SK-N-SH treated with all-trans-retinoic acid at 6 μM for 48 hours (cell line): Measurements from ENCODE around the gene HOXB1.

ENCODE experiments used
- ATAC-seq: fragments of 200-7000 bp; cut with Tn5 transposase; 3 replicates; pipeline ENCODE4 v1.9.1; 2020; ENCODE audit warnings: mild to moderate bottlenecking, moderate library complexity
- ARNTL ChIP-seq: fragments of 450-650 bp; formaldehyde crosslinking; IDR thresholded peaks from 2 replicates; pipeline ENCODE4 v1.5.0; 2020; ENCODE audit warnings: low read depth, mild to moderate bottlenecking, moderate library complexity, borderline replicate concordance
- BACH2 ChIP-seq: fragments of 250-450 bp; sonication (Bioruptor Pico); IDR thresholded peaks from 2 replicates; pipeline ENCODE4 v1.9.0; 2021; ENCODE audit warnings: mild to moderate bottlenecking, borderline replicate concordance
- CREB5 ChIP-seq: fragments of 250-450 bp; sonication (Bioruptor Pico); IDR thresholded peaks from 2 replicates; pipeline ENCODE4 v1.5.1; 2020; ENCODE audit warnings: low read depth, mild to moderate bottlenecking, moderate library complexity
- CSDC2 ChIP-seq: fragments of 250-450 bp; sonication (Bioruptor Pico); IDR thresholded peaks from 2 replicates; pipeline ENCODE4 v1.5.0; 2020; ENCODE audit warnings: mild to moderate bottlenecking, moderate library complexity
- CSRNP3 ChIP-seq: fragments of 250-450 bp; sonication (Bioruptor Pico); IDR thresholded peaks from 2 replicates; pipeline ENCODE4 v1.5.1; 2021; ENCODE audit warnings: mild to moderate bottlenecking, moderate library complexity
- ESRRG ChIP-seq: fragments of 250-450 bp; sonication (Bioruptor Pico); IDR thresholded peaks from 2 replicates; pipeline ENCODE4 v1.6.1; 2021; ENCODE audit warnings: mild to moderate bottlenecking
- GLIS3 ChIP-seq: fragments of 250-450 bp; sonication (Bioruptor Pico); IDR thresholded peaks from 2 replicates; pipeline ENCODE4 v1.5.0; 2020; ENCODE audit warnings: mild to moderate bottlenecking, moderate library complexity
- ISL1 ChIP-seq: fragments of 250-450 bp; sonication (Bioruptor Pico); IDR thresholded peaks from 2 replicates; pipeline ENCODE4 v2.1.2; 2022; ENCODE audit warnings: mild to moderate bottlenecking, moderate library complexity
- OSR1 ChIP-seq: fragments of 250-450 bp; sonication (Bioruptor Pico); IDR thresholded peaks from 2 replicates; pipeline ENCODE4 v1.8.0; 2022; ENCODE audit warnings: moderate library complexity, mild to moderate bottlenecking, inconsistent platforms
- PATZ1 ChIP-seq: fragments of 250-450 bp; sonication (Bioruptor Pico); IDR thresholded peaks from 2 replicates; pipeline ENCODE4 v1.8.0; 2020; ENCODE audit warnings: mild to moderate bottlenecking, moderate library complexity, borderline replicate concordance
- POU6F1 ChIP-seq: fragments of 250-450 bp; sonication (Bioruptor Pico); IDR thresholded peaks from 2 replicates; pipeline ENCODE4 v1.8.0; 2021; ENCODE audit warnings: low read depth, mild to moderate bottlenecking, moderate library complexity, borderline replicate concordance
- PPARA ChIP-seq: fragments of 250-450 bp; sonication (Bioruptor Pico); IDR thresholded peaks from 2 replicates; pipeline ENCODE4 v1.5.0; 2020; ENCODE audit warnings: mild to moderate bottlenecking, borderline replicate concordance
- RARB ChIP-seq: fragments of 250-450 bp; sonication (Bioruptor Pico); IDR thresholded peaks from 2 replicates; pipeline ENCODE4 v1.8.0; 2021; ENCODE audit warnings: mild to moderate bottlenecking, moderate library complexity
- SNAI2 ChIP-seq: fragments of 250-450 bp; sonication (Bioruptor Pico); IDR thresholded peaks from 2 replicates; pipeline ENCODE4 v1.5.0; 2020; ENCODE audit warnings: mild to moderate bottlenecking, moderate library complexity
- TCF4 ChIP-seq: fragments of 250-450 bp; sonication (Bioruptor Pico); IDR thresholded peaks from 2 replicates; pipeline ENCODE4 v1.8.0; 2021; ENCODE audit warnings: mild to moderate bottlenecking, moderate library complexity, borderline replicate concordance
- TOX ChIP-seq: fragments of 250-450 bp; sonication (Bioruptor Pico); IDR thresholded peaks from 2 replicates; pipeline ENCODE4 v1.8.0; 2021; ENCODE audit warnings: mild to moderate bottlenecking, moderate library complexity, borderline replicate concordance
- TSHZ2 ChIP-seq: fragments of 250-450 bp; sonication (Bioruptor Pico); IDR thresholded peaks from 2 replicates; pipeline ENCODE4 v1.5.0; 2020; ENCODE audit warnings: mild to moderate bottlenecking, moderate library complexity
- ZFP3 ChIP-seq: fragments of 250-450 bp; sonication (Bioruptor Pico); IDR thresholded peaks from 2 replicates; pipeline ENCODE4 v1.5.0; 2020; ENCODE audit warnings: mild to moderate bottlenecking, moderate library complexity
- ZFP30 ChIP-seq: fragments of 450-650 bp; formaldehyde crosslinking; IDR thresholded peaks from 2 replicates; pipeline ENCODE4 v1.5.0; 2022; ENCODE audit warnings: mild to moderate bottlenecking, moderate library complexity
- ZNF565 ChIP-seq: fragments of 450-650 bp; formaldehyde crosslinking; conservative IDR thresholded peaks from 2 replicates; pipeline ENCODE4 v1.5.0; 2020; ENCODE audit warnings: low read depth, mild to moderate bottlenecking, moderate library complexity
- ZNF70 ChIP-seq: fragments of 450-650 bp; formaldehyde crosslinking; IDR thresholded peaks from 2 replicates; pipeline ENCODE4 v1.5.0; 2020; ENCODE audit warnings: mild to moderate bottlenecking, moderate library complexity
- ZNF8 ChIP-seq: fragments of 450-650 bp; formaldehyde crosslinking; IDR thresholded peaks from 2 replicates; pipeline ENCODE4 v1.5.0; 2020; ENCODE audit warnings: mild to moderate bottlenecking, moderate library complexity

The HOXB1 gene

GRCh38 chr17:48522031-48522653, 8.7 kb downstream of the HOXB1 start (continued):
- TF ChIP-seq TSHZ2 (no peak), CSDC2 (no peak)
- TF ChIP-seq, all 23 proteins: peak for 0

GRCh38 chr17:48520631-48521079, 10.2 kb downstream of the HOXB1 start:
- no peak for ATAC-seq
- TF ChIP-seq ESRRG (CRISPR knock-in tag), result no peak
- TF ChIP-seq ZFP30, result no peak
- no peak for TF ChIP-seq GLIS3
- no peak for TF ChIP-seq TCF4 (CRISPR knock-in tag)
- TF ChIP-seq ISL1, result no peak
- TF ChIP-seq OSR1, result no peak
- no peak for TF ChIP-seq PATZ1 (CRISPR knock-in tag)
- TF ChIP-seq CSRNP3, result no peak
- no peak for TF ChIP-seq RARB (CRISPR knock-in tag)
- TF ChIP-seq CSDC2, result no peak
- no peak for TF ChIP-seq CREB5 (CRISPR knock-in tag)
- no peak for TF ChIP-seq ZFP3
- TF ChIP-seq ZNF8 (CRISPR knock-in tag), result no peak
- TF ChIP-seq SNAI2, result no peak
- TF ChIP-seq POU6F1 (CRISPR knock-in tag), result no peak
- no peak for TF ChIP-seq TOX (CRISPR knock-in tag)
- TF ChIP-seq ARNTL (CRISPR knock-in tag), result no peak

GRCh38 chr17:48519427-48519826, 11.4 kb downstream of the HOXB1 start:
- TF ChIP-seq ZNF565 (CRISPR knock-in tag) (no peak), BACH2 (CRISPR knock-in tag) (no peak), CSRNP3 (no peak), ARNTL (CRISPR knock-in tag) (no peak), OSR1 (no peak), TSHZ2 (no peak), CSDC2 (no peak), ZFP30 (no peak), ZNF8 (CRISPR knock-in tag) (no peak), POU6F1 (CRISPR knock-in tag) (no peak), TCF4 (CRISPR knock-in tag) (no peak), ESRRG (CRISPR knock-in tag) (no peak), PPARA (CRISPR knock-in tag) (no peak), SNAI2 (no peak), ZNF70 (CRISPR knock-in tag) (no peak)
- no peak for ATAC-seq
